ENCODE measurements around the gene EXOC5. TPM values are rescaled to one million over a fixed set of nuclear protein-coding genes. Genes with fewer than 3 reads are reported as not detected.
A peak's percentile ranks its signal among the peaks of the same experiment; 100 is the strongest.

The EXOC5 gene
- total RNA-seq, 1 donor from 2014 or later, result 63.6 TPM

DNA sequence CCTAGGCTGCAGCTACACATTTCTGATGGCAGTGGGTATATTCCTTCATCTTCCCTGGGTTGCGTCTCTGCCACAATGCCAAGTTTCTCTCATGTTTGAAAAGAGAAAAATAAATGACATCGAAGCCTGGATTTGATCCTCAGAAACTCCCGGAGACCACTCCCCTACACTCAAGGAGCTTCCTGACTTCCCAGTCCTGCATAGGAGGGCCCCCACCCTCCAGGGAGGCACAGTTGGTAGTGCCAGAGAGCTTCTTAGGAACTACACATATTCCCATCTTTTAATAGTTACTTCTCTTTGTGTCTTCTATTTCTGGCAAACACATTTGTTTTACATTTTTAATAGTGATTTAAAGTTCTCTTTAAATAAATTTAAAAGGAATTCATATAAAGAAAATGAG lies 30.8 kb upstream of the EXOC5 start:
- TF ChIP-seq CTCF (conservative IDR thresholded peaks at IDR 0.05), result no peak
- Mint-ChIP-seq H3K27me3 (no peaks in the 10 kb centered on the region), H3K27ac (no peak overlapping the region), H3K4me1 (ENCODE audit: unreplicated experiment) (no peaks in the 10 kb centered on the region), H3K9me3 (no peaks in the 10 kb centered on the region), H3K36me3 (no peaks in the 10 kb centered on the region), H3K4me3 (no peak overlapping the region)
- DNase-seq (ENCODE audit: extremely low spot score, unreplicated experiment), result no peak

DNA sequence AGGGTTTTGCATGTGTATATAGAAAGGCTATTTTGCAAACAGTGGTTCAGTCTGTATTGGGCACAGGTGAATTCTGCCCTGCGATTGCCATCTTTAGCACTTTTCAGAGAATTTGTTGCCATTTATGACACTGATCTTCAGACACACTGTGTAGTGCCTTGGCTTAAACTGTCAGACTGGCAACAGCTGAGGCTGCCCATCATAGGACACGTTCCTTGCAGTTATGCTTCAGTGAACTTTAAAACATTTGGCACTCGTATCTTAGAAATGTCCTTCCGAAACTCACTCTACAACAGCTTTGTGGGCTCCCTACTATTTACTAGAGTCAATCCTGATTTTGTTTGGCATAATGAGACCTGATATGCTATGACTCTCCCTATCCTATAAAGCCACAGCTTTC lies 29.1 kb upstream of the EXOC5 start:
- DNase-seq (ENCODE audit: extremely low spot score, unreplicated experiment), result no peak
- no peaks in the 10 kb centered on the region for H3K27me3 Mint-ChIP-seq
- no peak overlapping the region for H3K4me3 Mint-ChIP-seq
- no peaks in the 10 kb centered on the region for H3K9me3 Mint-ChIP-seq
- no peak overlapping the region for H3K27ac Mint-ChIP-seq
- H3K36me3 Mint-ChIP-seq, result no peaks in the 10 kb centered on the region
- TF ChIP-seq CTCF (conservative IDR thresholded peaks at IDR 0.05), result no peak
- no peaks in the 10 kb centered on the region for H3K4me1 Mint-ChIP-seq (ENCODE audit: unreplicated experiment)

DNA sequence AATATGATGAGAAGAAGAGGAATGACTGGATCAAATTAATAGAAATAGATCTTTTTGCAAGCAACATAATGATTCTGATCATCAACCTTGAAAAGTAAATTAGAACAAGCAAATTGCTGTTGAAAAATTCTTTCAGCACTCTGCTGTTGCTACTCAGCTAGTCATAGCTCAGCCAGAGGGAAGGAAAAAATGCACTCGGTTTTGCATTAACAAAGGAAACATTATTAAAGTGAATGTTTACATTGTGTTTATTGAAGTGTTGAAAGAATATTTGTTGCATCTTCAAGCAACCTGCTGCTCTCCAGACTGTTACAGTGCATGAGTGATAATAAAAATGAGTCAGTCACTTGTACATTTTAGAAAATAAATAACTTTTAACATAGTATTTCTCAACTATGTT lies 26.5 kb upstream of the EXOC5 start:
- no peak for TF ChIP-seq CTCF (conservative IDR thresholded peaks at IDR 0.05)
- no peaks in the 10 kb centered on the region for H3K9me3 Mint-ChIP-seq
- H3K4me3 Mint-ChIP-seq, result no peak overlapping the region
- no peaks in the 10 kb centered on the region for H3K27me3 Mint-ChIP-seq
- no peak for DNase-seq (ENCODE audit: extremely low spot score, unreplicated experiment)
- H3K4me1 Mint-ChIP-seq (ENCODE audit: unreplicated experiment), result no peaks in the 10 kb centered on the region
- H3K36me3 Mint-ChIP-seq, result no peaks in the 10 kb centered on the region
- H3K27ac Mint-ChIP-seq, result no peak overlapping the region

DNA sequence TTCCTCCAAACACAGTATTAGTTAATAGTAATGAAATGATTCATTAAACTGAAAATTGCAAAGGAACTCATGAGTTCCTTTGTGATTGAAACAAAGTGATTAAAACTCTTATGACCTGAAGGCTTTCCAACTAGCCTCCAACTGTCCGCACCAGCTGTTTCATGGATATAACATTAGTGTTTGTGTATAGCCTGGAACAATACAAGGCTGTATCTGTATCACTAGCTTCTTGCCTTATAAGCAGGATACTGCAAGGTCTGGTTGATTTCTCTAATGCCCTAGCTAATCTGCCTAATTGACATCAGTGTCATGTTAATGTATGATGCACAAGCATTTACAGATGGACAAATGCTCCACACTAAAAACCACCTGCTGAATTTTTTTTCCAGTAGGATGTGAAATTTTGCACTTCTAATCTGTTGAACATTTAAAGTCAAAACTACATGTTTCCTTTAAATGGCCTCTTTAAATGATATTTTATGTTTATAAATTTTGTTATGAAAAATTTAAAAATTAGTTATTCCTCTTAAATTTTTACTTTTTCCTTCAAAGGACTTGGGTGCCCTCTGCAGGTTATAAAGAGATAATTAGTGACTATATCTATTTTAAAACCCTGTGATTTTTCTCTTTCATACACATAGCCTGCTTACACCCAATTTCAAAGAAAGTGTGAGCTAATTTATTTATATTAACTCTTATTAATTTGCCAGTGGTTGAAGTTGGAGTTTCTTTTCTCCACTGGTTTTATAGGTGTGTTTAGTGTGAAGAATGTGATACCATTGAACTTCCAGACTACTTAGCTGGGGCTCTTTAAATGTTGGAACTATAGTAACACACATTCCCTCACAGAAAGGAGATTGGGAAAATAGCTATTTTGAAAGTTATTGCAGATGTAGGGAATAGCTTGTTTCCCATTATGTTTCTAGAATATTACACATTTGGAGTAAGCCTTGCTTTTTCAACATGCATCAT lies 25.4 kb upstream of the EXOC5 start:
- Mint-ChIP-seq H3K27ac (no peak overlapping the region), H3K9me3 (no peaks in the 10 kb centered on the region), H3K4me3 (no peak overlapping the region), H3K36me3 (peaks cover 3% of the 10 kb centered on the region), H3K27me3 (no peaks in the 10 kb centered on the region), H3K4me1 (ENCODE audit: unreplicated experiment) (no peaks in the 10 kb centered on the region)
- TF ChIP-seq CTCF (conservative IDR thresholded peaks at IDR 0.05), result peak; percentile 70
- no peak for DNase-seq (ENCODE audit: extremely low spot score, unreplicated experiment)

DNA sequence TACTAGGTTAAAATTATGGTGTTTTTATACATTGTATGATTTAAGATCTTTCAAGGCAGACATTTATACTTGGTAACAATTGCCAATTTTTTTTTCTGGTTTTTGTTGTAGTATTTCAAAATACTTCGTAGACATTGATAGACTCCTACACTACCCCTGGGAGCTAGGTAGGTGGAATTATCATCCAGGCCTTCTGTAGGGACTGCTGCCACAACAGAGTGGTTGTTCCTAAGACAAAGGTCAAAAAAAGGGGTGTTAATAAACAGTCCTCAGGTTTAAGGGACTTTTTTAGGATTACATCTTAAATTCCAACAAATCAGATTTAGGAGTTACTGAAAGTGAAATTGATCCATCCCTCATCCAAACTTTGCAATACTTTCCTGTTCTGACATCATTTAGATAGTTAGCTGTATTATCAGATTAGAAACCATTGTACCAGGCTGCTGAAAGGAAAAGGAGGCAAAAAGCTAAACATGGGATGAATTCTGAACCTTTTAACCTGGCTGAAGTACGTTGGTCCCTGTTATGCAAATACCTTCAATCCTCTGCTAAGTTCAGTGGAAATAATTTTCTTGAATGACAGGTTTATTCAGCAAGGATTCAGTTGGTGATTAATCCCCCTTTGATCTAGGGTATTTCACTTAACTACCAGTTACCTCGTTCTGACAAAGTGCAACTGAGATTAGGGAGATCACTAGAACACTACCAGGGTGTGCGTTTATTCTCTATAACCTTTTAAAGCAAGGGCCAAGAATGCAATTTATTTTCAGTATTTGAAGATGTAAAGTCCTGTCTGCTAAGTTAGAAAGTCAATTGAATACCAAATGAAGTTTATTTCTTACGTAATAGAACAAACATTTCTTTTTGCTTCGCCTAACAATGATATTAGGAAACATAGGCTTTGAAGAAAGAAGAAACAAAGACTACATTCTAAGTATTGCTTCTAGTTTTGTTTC lies 23.3 kb upstream of the EXOC5 start:
- Mint-ChIP-seq H3K27me3 (no peaks in the 10 kb centered on the region), H3K4me3 (no peak overlapping the region), H3K27ac (no peak overlapping the region)

More for the DNA sequence above, 23.3 kb upstream of the EXOC5 start:
- H3K9me3 Mint-ChIP-seq, result no peaks in the 10 kb centered on the region
- no peaks in the 10 kb centered on the region for H3K4me1 Mint-ChIP-seq (ENCODE audit: unreplicated experiment)
- H3K36me3 Mint-ChIP-seq, result peaks cover 5% of the 10 kb centered on the region
- TF ChIP-seq CTCF (conservative IDR thresholded peaks at IDR 0.05), result no peak
- DNase-seq (ENCODE audit: extremely low spot score, unreplicated experiment), result no peak
